ENCODE measurements around the gene NEK7.
"Not testable (repeated sequence)": the region's sequence is repeated elsewhere in the genome, so short reads cannot be mapped to it uniquely, and the experiment has no call there.

The NEK7 gene

GRCh38 chr1:198197285-198197684 is 40.5 kb downstream of the NEK7 start:
- Histone ChIP-seq H3K27me3 (ENCODE audit: insufficient read depth, low read length) (no peaks in the 10 kb centered on the region), H3K9me3 (ENCODE audit: insufficient read depth, low read depth, low read length) (no peaks in the 10 kb centered on the region), H3K9ac (ENCODE audit: low read depth, low read length) (no peak overlapping the region), H3K4me3 (ENCODE audit: low read length) (no peak overlapping the region), H3K27ac (ENCODE audit: low read length) (no peak overlapping the region), H3K36me3 (ENCODE audit: insufficient read depth, low read depth, low read length) (no peaks in the 10 kb centered on the region), H3K4me1 (ENCODE audit: insufficient read depth, low read length) (no peaks in the 10 kb centered on the region)

- H3K4me3 ChIP-seq (ENCODE audit: low read length): no peak overlapping the region
- no peaks in the 10 kb centered on the region for H3K4me1 ChIP-seq (ENCODE audit: insufficient read depth, low read length)
- no peaks in the 10 kb centered on the region for H3K9me3 ChIP-seq (ENCODE audit: insufficient read depth, low read depth, low read length)
- H3K27me3 ChIP-seq (ENCODE audit: insufficient read depth, low read length): no peaks in the 10 kb centered on the region
- H3K36me3 ChIP-seq (ENCODE audit: insufficient read depth, low read depth, low read length): no peaks in the 10 kb centered on the region
- H3K9ac ChIP-seq (ENCODE audit: low read depth, low read length): no peak overlapping the region
- no peak overlapping the region for H3K27ac ChIP-seq (ENCODE audit: low read length)
Observed at GRCh38 chr1:198199105-198199504, 42.3 kb downstream of the NEK7 start.

- Histone ChIP-seq H3K27me3 (ENCODE audit: insufficient read depth, low read length) (no peaks in the 10 kb centered on the region), H3K27ac (ENCODE audit: low read length) (no peak overlapping the region), H3K36me3 (ENCODE audit: insufficient read depth, low read depth, low read length) (no peaks in the 10 kb centered on the region), H3K4me1 (ENCODE audit: insufficient read depth, low read length) (no peaks in the 10 kb centered on the region), H3K4me3 (ENCODE audit: low read length) (no peak overlapping the region), H3K9me3 (ENCODE audit: insufficient read depth, low read depth, low read length) (no peaks in the 10 kb centered on the region), H3K9ac (ENCODE audit: low read depth, low read length) (no peak overlapping the region)
Observed at GRCh38 chr1:198201956-198202784, 45.4 kb downstream of the NEK7 start.

- Histone ChIP-seq H3K4me1 (ENCODE audit: insufficient read depth, low read length) (no peaks in the 10 kb centered on the region), H3K36me3 (ENCODE audit: insufficient read depth, low read depth, low read length) (no peaks in the 10 kb centered on the region), H3K27me3 (ENCODE audit: insufficient read depth, low read length) (no peaks in the 10 kb centered on the region), H3K27ac (ENCODE audit: low read length) (no peak overlapping the region), H3K9ac (ENCODE audit: low read depth, low read length) (no peak overlapping the region), H3K9me3 (ENCODE audit: insufficient read depth, low read depth, low read length) (no peaks in the 10 kb centered on the region), H3K4me3 (ENCODE audit: low read length) (no peak overlapping the region)
Observed at GRCh38 chr1:198203434-198203833, 46.6 kb downstream of the NEK7 start.

- Histone ChIP-seq H3K27me3 (ENCODE audit: insufficient read depth, low read length) (no peaks in the 10 kb centered on the region), H3K27ac (ENCODE audit: low read length) (no peak overlapping the region), H3K4me1 (ENCODE audit: insufficient read depth, low read length) (no peaks in the 10 kb centered on the region), H3K9me3 (ENCODE audit: insufficient read depth, low read depth, low read length) (no peaks in the 10 kb centered on the region), H3K36me3 (ENCODE audit: insufficient read depth, low read depth, low read length) (no peaks in the 10 kb centered on the region), H3K4me3 (ENCODE audit: low read length) (no peak overlapping the region), H3K9ac (ENCODE audit: low read depth, low read length) (no peak overlapping the region)
Observed at GRCh38 chr1:198205016-198205684, 48.4 kb downstream of the NEK7 start.

- Histone ChIP-seq H3K9me3 (ENCODE audit: insufficient read depth, low read depth, low read length) (no peaks in the 10 kb centered on the region), H3K36me3 (ENCODE audit: insufficient read depth, low read depth, low read length) (no peaks in the 10 kb centered on the region), H3K4me1 (ENCODE audit: insufficient read depth, low read length) (no peaks in the 10 kb centered on the region), H3K9ac (ENCODE audit: low read depth, low read length) (no peak overlapping the region), H3K27me3 (ENCODE audit: insufficient read depth, low read length) (no peaks in the 10 kb centered on the region), H3K27ac (ENCODE audit: low read length) (no peak overlapping the region), H3K4me3 (ENCODE audit: low read length) (no peak overlapping the region)
Observed at GRCh38 chr1:198206292-198206691, 49.5 kb downstream of the NEK7 start.

GRCh38 chr1:198211696-198212095 is 54.9 kb downstream of the NEK7 start:
- no peak overlapping the region for H3K4me3 ChIP-seq (ENCODE audit: low read length)
- no peaks in the 10 kb centered on the region for H3K4me1 ChIP-seq (ENCODE audit: insufficient read depth, low read length)
- H3K9me3 ChIP-seq (ENCODE audit: insufficient read depth, low read depth, low read length): peaks cover 16% of the 10 kb centered on the region
- H3K36me3 ChIP-seq (ENCODE audit: insufficient read depth, low read depth, low read length): 0 out of 2 replicates have a peak, but pooled peaks cover 8% of the 10 kb centered on the region
- H3K27me3 ChIP-seq (ENCODE audit: insufficient read depth, low read length): no peaks in the 10 kb centered on the region
- H3K27ac ChIP-seq (ENCODE audit: low read length): no peak overlapping the region
- no peak overlapping the region for H3K9ac ChIP-seq (ENCODE audit: low read depth, low read length)

GRCh38 chr1:198212126-198212525 is 55.3 kb downstream of the NEK7 start:
- Histone ChIP-seq H3K9me3 (ENCODE audit: insufficient read depth, low read depth, low read length) (peaks cover 16% of the 10 kb centered on the region), H3K4me1 (ENCODE audit: insufficient read depth, low read length) (no peaks in the 10 kb centered on the region), H3K27ac (ENCODE audit: low read length) (no peak overlapping the region), H3K4me3 (ENCODE audit: low read length) (no peak overlapping the region), H3K27me3 (ENCODE audit: insufficient read depth, low read length) (no peaks in the 10 kb centered on the region), H3K36me3 (ENCODE audit: insufficient read depth, low read depth, low read length) (0 out of 2 replicates have a peak, but pooled peaks cover 8% of the 10 kb centered on the region), H3K9ac (ENCODE audit: low read depth, low read length) (no peak overlapping the region)

GRCh38 chr1:198212675-198213074 is 55.9 kb downstream of the NEK7 start:
- Histone ChIP-seq H3K9me3 (ENCODE audit: insufficient read depth, low read depth, low read length) (peaks cover 16% of the 10 kb centered on the region), H3K36me3 (ENCODE audit: insufficient read depth, low read depth, low read length) (0 out of 2 replicates have a peak, but pooled peaks cover 8% of the 10 kb centered on the region)

GRCh38 chr1:198214924-198215323 is 58.1 kb downstream of the NEK7 start:
- peaks cover 16% of the 10 kb centered on the region for H3K9me3 ChIP-seq (ENCODE audit: insufficient read depth, low read depth, low read length)
- H3K4me1 ChIP-seq (ENCODE audit: insufficient read depth, low read length): no peaks in the 10 kb centered on the region
- H3K9ac ChIP-seq (ENCODE audit: low read depth, low read length): no peak overlapping the region
- H3K4me3 ChIP-seq (ENCODE audit: low read length): no peak overlapping the region
- H3K27ac ChIP-seq (ENCODE audit: low read length): no peak overlapping the region
- no peaks in the 10 kb centered on the region for H3K27me3 ChIP-seq (ENCODE audit: insufficient read depth, low read length)
- 0 out of 2 replicates have a peak, but pooled peaks cover 8% of the 10 kb centered on the region for H3K36me3 ChIP-seq (ENCODE audit: insufficient read depth, low read depth, low read length)

More at GRCh38 chr1:198212675-198213074, 55.9 kb downstream of the NEK7 start:
- H3K4me3 ChIP-seq (ENCODE audit: low read length): no peak overlapping the region
- no peaks in the 10 kb centered on the region for H3K27me3 ChIP-seq (ENCODE audit: insufficient read depth, low read length)
- H3K4me1 ChIP-seq (ENCODE audit: insufficient read depth, low read length): no peaks in the 10 kb centered on the region
- H3K27ac ChIP-seq (ENCODE audit: low read length): no peak overlapping the region
- H3K9ac ChIP-seq (ENCODE audit: low read depth, low read length): no peak overlapping the region

- Histone ChIP-seq H3K27me3 (ENCODE audit: insufficient read depth, low read length) (no peaks in the 10 kb centered on the region), H3K27ac (ENCODE audit: low read length) (no peak overlapping the region), H3K4me3 (ENCODE audit: low read length) (no peak overlapping the region), H3K9ac (ENCODE audit: low read depth, low read length) (no peak overlapping the region), H3K4me1 (ENCODE audit: insufficient read depth, low read length) (no peaks in the 10 kb centered on the region; the same call in 1 of the 2 replicates), H3K9me3 (ENCODE audit: insufficient read depth, low read depth, low read length) (no peaks in the 10 kb centered on the region), H3K36me3 (ENCODE audit: insufficient read depth, low read depth, low read length) (no peaks in the 10 kb centered on the region)
Observed at GRCh38 chr1:198220428-198220827, 63.6 kb downstream of the NEK7 start.

- not testable (repeated sequence) for H3K27me3 ChIP-seq (ENCODE audit: insufficient read depth, low read length); H3K27ac ChIP-seq (ENCODE audit: low read length); H3K9me3 ChIP-seq (ENCODE audit: insufficient read depth, low read depth, low read length); H3K4me3 ChIP-seq (ENCODE audit: low read length); H3K4me1 ChIP-seq (ENCODE audit: insufficient read depth, low read length); H3K9ac ChIP-seq (ENCODE audit: low read depth, low read length); H3K36me3 ChIP-seq (ENCODE audit: insufficient read depth, low read depth, low read length)
Observed at GRCh38 chr1:198227010-198227409, 70.2 kb downstream of the NEK7 start.

All from iPS-20b (cell line).